Amygdala (tissue), 56 donors: ENCODE measurements around the gene LPCAT1.

Source experiments
- DNase-seq, 56 donors: peaks; one replicate each; lab custom pipeline; 2025; lab: John Stamatoyannopoulos, UW

The LPCAT1 gene

DNA sequence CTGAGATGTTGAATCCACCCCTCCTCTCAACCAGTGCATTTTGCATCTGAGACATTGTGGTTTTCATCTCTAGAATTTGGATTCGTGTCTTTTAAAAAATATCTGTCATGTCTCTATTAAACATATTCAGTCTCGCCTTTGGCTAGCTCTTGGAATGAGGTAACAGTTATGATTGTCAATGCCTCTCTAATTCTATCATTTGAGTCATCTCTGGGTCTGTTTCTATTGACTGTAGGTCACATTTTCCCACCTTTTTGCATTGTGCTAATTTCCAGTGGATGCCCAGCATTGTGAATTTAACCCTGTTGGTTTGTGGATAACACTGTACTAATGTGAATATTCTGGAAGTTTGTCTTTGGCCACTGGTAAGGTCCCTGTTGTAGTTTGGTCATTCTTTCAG lies 70.1 kb downstream of the LPCAT1 start:
- DNase-seq, result no peak

DNA sequence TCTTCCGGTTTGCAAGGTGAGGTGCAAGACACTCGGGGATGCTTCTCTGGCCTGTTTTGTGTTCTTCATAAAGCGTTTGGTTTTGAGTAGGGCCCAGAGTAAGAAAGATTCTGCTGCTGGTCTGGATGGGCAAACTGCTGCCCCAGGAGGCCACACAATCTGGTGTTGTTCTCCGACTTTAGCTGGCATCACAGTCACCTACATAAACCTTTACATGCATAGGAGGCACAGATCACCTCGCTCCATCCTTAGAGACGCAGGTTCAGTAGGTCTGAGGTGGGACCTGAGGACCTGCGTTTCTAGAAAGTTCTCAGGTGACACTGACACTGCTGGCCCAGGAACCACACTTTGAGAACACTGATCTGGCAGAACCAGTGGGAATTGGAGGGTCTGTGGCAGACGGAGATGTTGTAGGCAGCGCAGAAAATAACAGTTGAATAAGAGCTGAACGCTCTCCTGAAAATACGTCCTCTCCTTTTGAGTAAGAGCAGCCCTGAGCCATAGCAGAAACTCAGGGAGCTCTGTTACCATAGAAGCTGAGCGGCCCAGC lies 74.6 kb downstream of the LPCAT1 start:
- DNase-seq, result no peak

DNA sequence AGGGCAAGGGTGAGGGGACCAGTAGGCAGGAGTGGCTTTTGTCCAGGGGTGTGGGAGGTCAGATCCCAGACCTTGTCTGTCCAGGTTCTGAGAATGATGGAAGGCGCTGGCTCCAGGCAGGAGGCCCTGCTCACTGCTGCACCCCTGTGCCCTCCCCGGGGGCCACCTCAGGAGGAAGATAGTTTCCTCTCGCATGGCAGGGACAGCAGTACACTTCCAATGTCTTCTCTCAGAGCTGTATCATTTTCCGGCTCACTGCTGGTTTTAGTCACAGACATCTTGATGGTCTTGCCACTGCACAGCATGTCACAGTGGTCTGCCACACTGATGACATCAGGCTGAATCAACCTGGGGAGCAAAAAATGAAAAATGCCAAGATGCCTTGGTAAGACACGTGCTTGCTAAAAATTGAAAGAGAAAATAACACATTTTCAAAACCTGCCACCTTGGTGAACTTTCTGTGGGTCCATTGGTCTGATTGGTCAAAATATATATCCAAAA lies 75.2 kb downstream of the LPCAT1 start:
- DNase-seq, result no peak

DNA sequence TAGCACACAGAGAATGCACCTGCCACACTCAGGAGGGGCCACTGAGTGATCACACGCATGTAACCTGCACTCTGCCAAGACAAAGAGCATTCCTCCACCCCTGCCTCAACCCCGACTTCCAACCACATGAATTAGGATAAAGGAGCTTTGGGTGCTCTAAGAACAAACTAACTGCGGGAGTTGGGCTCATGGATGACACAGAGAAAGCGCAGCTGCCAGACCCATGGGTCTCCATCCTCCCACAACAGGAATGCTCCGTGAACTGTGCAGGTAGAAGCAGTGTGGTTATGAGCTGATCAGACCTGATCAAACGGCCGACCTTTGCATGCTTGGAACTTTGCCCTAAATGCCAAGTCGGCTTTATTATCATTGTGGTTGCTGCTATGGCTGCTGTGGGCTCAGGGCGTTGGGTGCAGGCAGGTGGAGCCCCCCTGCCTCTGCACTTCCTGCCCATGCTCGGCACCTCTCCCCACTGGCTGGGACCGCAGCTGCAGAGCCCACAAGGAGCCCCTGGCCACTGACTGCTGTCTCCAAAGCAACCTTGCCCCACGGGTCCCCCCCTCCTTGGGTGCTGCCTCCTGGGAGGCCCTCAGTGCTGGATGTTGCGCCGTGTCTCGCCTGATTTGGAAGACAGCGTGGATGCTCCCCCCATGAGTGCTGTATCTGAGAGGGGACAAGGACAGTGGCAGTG lies 75.9 kb downstream of the LPCAT1 start:
- no peak for DNase-seq

DNA sequence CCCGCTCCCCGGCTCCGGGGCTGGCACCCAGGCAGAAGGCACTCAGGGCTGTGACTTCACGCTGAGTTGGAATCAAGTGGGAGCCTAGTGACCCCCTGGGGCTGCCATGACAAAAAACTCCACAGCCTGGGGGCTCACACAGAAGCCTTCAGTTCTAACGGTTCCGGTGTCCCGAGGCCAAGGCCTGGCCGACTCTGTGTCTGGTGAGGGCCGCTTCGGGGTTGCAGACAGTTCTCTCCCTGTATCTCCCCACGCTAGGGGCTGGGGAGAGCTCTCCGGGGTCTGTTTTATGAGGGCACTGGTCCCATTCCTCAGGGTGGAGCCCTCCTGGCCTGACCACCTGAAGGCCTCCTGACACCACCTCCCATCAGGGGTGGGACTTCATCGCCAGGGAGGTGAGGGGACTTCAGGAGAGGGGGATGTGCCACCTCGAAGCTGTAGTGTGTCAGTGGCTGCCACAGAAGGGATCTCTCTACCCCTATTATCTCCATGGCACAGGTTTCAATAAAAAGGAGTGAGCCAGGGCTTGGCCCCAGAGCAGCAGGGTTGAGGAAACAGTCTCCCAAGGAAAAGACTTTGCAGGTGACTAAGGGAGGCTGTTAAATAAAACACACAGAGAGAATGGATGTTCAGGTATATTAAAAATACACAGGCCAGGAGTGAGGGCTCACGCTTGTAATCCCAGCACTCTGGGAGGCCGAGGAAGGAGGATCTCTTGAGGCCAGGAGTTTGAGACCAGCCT lies 77.0 kb downstream of the LPCAT1 start:
- DNase-seq, result no peak

DNA sequence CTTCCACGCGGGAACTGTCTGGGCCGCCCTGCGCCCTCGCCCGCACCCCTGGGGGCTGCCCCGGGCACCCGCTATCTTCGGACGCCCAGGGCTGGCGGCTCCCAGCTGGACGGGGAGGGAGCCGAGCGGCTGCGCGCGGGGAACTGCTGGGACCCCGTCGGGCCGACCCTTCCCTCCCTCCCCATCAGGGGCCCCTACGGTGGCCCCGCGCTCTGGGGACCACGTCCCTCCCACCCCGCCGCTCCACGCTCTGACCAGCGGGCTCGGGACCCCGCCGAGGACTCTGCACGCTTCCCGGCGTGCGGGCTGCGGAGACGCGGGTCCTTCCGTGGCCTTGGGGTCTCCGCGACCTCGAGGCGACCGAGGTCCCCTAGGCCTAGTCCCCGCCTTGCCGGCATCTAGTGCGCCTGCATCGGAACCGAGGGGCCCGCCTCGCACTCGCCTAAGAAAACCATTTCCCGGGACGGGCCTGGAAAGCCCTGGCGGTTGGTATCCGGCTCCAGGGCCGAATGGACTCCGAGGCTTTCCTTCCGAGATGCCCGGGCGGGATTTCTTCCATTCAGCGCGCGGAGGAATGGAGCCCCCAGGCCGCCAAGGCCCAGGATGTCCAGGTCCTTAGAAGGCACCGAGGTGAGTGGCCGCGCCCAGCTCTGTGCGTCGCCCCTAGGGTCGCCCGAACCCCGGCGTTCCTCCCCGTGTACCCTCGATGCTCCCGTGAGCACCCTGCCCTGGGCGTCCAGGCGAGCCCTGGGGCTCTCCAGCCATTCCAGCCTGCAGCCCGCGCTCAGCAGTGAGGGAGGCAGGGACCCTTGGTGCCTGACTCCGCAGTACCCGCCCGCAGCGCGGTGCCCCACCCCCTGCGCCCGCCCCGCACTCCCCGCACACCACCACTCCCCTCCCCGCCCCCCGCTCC lies 77.8 kb downstream of the LPCAT1 start:
- DNase-seq, result no peak

DNA sequence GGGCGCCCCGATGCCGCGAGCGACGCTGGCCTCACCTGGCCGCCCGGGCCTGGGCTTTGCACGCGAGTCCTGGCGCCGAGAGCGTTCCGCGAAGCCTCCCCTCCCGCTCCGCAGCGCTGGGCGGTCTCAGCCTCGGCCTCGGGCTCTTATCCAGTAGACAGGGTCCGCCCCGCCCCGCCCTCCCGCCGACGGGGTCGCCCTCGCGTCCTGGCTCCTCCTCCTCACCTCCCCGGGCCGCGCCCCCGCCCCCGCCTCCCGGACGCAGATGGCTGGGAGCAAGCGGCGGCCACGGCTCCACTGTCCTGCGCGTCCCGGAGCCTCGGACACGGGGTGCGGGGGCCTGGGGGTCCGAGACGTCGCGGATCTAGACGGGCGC lies 78.5 kb downstream of the LPCAT1 start, which contains the start of gene SLC6A3:
TSS of gene SLC6A3 (minus strand) at position 128 of the 376 bp plus-strand sequence. CDS start 2,243 bp downstream, outside the sequence.
- no peak for DNase-seq

DNA sequence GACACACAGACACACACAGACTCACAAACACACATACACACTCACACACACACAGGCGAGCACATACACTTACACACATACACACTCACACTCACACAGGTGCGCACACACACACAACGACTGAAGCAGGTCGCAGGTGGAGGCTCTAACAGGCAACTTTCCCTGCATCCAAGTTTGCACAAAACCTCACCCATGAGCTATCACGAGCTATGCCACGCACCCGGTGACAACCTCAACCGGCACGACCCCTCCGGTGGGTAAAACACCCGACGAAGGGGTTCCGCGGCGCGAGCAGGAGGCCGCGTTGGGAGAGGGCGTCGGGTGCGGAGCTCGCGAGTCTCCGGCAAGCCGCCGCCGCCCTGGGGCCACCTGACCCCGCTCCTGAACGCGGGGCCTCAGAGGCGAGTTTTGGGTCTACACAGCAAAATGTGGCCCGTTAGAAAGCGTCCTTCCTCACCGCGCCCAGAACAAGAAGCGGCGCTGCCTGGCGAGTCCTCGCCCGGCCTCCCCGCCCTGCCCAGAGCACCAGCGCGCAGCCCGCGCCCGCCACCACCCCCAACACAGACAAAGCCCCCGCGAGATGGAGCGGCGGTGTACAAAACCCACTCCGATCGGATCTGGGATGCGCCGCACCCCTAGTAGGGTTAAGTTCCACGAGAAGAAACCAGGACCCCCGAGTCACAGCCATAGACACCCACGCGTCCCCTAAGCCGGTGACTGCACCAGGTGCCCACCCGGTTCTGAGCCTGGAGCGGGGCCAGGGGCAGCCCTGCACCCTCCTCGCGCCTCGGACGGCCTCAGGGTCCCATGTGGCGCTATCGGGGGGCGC lies 79.2 kb downstream of the LPCAT1 start:
- no peak for DNase-seq

DNA sequence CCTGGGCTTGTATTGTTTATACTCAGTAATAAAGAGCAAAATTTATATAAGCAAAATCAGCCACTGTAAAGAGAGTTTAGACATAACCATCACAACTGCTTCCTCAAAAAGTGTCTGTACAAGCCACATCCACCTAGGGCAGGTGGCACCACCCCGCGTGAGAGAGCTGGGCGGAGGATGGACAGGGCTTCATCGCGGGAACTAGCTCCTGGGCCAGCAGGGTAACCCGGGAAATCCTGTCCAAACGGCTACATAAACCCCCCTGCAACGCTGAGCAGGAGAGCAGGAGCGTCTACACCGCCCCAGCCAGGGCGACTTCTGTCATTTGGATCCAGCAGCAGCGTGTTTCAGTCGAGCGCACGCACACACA lies 79.8 kb downstream of the LPCAT1 start:
- no peak for DNase-seq

DNA sequence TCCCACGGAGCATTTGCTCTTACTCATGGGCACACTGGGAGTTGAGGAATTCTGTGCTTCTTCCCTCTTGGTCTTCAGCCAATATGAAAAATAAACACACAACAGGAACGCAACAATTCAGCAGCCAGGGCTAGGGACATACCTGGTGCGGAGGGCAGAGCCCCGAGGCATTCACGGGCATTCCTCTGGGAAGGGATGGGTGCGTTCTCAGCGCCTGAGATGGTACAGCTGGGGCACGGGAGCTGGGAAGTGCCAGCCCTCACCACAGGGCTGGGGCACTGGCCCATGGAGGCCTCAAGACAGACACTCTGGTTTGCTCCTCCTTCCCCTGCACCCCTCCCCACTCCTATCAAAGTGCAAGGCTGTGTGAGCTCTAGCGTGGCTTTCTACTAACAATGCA lies 80.6 kb downstream of the LPCAT1 start:
- no peak for DNase-seq

DNA sequence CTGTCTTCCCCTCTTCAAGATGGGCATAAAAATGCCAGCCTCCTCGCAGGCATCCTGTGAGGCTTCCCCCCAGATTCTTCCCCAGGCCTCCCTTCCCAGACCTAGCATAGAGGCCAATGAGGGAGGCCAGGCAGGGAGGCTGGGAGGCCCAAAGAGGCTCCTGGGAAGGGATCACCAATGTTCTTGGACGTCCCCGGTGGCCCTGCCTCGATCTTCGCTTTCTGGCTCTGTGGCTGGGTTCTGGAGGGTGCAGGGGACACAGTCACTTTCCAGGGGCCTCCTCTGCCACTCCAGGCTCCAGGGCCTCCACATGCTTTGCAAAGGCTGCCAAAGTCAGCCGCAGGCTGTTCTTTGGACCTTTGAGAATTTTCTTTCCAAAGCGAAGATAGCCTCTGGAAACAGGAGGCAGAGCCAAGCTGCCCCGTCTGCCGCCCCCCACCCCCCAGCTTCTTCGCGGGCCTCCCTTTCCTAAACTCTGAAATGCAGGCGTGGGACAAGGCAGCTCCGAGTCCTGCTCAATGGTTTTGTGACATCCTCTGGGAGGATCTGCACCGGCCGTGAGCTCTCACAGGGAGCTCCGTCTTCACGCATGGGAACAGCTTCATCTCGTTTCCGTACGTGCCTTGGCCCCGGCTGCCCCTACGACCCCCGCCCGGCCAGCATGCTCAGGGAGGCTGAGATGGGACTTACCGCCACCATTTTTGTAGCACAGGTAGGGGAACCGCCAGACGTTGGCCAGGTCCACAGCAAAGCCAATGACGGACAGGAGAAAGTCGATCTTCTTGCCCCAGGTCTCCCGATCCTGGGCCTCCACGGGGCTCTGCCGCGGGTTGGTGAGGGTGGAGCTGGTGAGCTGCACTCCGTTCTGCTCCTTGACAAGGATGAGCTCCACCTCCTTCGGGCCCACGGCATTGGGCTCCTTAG lies 81.3 kb downstream of the LPCAT1 start:
- no peak for DNase-seq

DNA sequence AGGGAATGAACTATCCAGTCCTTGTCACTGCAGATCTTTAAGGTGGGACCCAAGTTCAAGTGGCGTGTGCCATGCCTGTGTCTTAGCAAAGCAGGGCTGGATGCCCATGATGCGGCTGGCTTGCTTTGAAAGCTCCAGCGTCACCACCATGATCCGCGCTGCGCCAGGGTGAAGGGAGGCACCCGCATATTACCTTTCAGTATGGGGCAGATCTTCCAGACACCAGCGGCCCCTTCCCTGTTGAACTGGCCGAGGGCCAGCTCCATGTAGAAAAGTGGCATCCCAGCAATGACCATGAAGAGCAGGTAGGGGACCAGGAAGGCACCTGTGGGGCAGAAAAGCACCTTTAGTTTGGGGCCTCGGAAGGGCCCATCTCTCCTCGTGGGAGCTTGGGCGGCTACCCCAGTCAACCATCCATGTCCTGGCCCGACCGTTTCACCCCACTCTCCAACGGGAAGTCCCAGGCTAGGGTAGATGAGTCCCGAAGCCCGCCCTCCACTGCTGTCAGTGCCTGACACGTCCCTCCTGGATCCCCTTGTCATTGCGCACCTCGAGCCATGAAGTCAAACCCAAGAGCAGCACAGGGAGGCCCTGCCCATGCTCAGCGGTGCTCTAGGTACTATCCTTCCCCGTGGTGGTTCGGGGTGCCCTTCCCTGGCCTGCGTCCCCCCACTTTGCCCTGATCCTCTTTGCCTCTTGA lies 82.4 kb downstream of the LPCAT1 start:
- DNase-seq, result no peak

DNA sequence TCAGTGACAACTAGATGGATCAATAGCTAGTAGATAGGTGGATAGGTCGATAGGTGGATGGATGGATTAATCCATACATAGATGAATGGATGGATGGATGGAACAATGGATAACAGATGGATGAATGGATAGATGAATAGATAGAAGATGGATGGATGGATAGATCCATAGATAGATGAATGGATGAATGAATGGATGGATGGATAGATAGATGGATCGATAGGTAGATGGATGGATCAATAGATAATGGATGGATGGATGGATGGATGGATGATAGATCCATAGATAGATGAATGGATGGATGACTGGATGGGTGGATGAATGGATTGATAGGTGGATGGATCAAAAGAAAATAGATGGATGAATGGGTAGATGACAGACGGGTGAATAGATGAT lies 83.7 kb downstream of the LPCAT1 start:
- DNase-seq, result no peak

DNA sequence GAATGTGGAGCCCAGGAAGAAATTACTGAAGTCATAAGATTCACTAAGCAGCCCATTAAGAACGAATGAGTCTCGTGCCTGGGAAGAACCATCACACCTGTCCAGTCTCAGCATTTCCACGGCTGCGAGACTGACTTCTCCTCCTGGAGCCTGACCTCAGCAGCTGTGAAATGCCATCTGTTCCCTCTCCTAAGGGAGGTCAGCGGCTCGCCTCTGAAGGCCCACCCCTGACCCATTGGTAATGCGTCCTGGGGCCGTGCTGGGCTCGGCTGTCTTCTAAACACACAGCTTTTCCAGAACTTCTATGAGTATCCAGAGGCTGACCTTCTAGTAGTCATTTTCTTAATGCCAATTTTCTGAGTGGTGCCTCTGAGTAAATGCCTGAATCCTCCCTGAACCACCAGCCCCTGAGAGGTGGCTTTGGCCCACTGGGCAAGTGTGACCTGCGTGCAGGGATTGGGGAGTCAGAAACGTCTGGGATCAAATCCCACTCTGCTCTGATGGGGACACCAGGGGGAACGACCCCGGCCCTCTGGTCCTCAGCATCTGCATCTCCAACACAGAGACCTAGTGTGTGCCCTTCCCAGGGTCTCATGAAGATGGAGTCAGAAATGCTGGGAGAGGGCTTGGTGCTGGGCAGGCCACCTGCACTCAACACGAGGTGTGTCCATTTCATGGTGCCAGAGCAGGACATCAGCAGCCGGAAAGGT lies 84.2 kb downstream of the LPCAT1 start:
- DNase-seq, result no peak

DNA sequence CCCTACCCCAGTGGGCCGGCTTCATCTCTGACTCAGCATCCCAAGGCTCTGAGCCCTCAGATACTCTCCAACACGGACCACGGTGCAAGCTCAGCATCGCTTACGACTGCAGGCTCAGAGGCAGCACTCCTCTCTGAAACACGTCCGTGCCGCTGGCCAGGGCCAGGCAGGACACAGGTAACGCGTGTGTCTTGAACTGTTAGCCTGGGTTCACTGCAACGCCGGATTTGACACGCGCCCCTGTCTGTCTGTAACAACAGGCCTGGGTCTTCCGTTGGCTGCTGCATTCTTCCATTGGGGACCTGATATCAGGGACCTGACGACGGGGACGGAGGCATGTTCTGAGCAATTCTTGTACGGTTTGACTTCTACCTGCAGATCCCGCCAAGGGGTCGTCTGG lies 84.9 kb downstream of the LPCAT1 start:
- no peak for DNase-seq

DNA sequence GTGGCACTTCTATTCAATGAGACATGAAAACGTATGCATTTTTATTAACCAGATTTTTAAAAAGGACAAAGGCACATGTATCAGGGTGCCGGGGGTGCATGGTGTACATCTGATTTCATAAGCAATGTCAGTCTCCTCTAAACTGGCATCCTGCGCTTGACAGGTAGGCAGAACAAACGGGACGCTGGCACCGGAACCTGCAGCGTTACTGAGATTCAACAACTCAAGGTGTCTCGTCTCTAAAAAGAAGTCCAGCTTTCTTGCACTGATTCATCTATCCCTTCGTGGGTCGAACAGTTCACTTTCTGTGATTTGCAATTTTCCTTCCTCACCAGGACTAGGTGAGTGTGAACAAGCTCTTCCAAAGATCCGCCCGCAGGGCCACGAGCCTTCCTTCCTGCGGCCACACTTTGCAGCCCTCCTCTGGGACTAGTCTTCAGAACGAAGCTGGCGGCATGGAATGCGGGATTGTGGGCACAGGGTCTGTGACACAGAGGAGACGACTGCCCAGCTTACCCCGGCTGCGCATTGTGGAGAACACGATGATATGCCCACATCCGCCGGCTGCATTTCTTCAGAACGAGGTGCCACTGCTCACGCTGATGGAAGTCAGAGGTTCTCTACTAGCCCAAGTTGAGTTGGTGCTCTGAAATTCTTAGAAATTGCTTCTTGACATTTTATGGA lies 85.7 kb downstream of the LPCAT1 start:
- no peak for DNase-seq
